CD4-positive, alpha-beta T cell treated with Interleukin-1 beta for 1 hour (primary cell): ENCODE results near the gene TFRC.
A peak's percentile ranks its signal among the peaks of the same experiment; 100 is the strongest.
"Not testable (repeated sequence)": the region's sequence is repeated elsewhere in the genome, so short reads cannot be mapped to it uniquely, and the experiment has no call there.

Experiments
- DNase-seq, 2 donors: peaks; one replicate each; pipeline ENCODE4 v3.0.0-alpha.2; 2020 to 2022

Gene TFRC

DNA sequence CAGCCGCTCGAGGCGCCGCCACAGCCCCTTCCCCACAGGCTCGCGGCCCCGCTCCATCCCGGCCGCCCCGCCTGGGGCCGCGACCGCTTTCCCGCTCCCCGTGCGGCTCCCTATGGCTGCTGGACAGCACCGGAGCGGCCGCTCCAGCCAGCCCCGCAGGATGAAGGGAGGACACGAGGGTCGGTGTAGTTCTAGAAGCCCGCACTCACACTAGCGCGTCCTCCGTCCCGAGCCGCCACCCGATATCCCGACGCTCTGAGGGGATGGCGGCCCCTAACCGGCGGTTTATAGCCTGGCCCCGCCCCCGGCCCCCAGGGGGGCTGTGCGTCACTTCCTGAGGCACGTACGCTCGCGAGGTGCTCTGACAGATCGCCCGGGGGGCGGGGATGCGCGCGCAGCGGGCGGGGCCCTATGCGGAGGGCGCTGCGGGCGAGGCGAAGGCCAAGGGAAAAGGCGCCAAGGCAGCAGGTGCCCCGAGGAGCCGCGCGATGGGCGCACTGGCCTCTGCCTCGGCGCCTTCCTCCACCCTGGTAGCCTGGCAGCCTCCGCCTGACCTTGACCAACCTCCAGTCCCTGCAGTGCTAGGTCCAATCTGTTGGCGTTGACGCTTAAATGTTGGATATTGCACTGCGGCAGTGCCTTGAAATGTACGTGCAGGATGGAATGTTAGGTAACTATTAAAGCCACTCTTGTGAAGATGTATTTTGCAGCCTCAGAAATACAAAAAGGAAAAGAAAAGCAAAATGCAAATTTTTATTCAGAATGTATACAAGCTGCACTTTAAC lies at the start of gene TFRC:
Gene TFRC, minus strand, starts transcription at position 257 of the 785 bp plus-strand sequence. CDS start 4,991 bp downstream, outside the sequence.
- peak; percentile 94 to 95 for DNase-seq

DNA sequence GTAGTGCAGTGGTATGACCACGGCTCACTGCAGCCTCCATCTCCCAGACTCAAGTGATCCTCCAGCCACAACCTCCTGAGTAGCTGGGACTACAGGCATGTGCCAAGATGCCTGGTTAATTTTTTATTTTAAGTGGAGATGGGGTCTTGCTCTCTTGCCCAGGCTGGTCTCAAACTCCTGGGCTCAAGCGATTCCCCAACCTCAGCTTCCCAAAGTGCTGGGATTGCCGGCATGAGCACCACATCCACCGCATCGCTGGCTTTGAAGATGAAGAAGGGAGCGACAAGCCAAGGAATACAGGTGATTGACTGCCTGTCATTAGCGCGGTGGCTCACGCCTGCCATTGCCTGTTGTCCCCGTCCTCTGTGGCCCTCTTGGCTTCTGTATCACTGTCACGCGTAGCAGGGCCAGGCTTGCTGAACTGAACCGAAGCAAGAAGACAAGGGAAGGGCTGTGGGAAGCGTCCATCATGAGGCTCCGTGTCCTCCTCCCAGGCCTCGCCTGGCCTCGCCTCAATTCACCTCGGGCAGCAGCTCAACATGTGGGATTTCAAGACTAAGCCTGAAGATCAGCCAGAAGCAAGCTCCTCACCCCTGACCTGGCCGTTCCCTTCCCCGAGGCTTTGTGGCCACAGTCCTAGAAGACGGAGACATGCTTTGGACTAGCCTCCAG lies 46.4 kb upstream of the TFRC start:
- DNase-seq = no peak

DNA sequence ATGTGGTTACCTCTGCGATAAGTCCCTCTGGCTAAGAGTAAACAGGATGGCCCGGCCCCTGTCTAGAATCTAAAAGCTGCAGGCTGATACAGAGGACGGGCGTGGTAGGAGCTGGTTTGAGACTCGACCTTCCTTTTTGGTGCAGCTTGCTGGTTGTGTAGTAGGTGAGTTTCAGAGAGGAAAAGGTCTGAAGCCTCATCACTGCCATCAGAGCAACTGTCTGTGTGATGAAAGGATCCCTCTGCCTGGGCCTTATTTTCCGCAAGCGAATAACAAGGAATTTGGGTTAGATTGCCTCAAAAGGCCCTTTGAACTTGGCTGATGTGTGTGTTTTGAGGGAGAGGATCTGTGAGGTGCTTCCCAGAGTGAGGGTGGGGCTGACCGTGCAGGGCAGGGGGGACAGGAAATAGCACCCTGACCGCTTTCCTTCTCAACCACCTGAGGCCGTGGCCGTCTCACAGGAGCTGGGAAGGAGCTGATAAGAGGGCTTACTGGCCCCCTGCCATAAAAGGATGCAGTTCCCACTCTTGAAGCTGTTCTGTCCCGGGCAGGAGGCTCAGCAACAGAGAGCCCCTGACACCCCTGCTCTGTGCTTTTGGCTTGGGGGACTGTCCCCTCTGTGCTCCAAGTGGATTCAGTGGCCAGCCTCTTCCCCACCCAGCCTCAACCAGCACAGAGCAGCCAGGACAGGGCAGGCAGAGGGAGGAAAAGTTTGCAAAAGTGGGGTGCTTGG lies 45.6 kb upstream of the TFRC start:
- peak; percentile 15 to 46 for DNase-seq

DNA sequence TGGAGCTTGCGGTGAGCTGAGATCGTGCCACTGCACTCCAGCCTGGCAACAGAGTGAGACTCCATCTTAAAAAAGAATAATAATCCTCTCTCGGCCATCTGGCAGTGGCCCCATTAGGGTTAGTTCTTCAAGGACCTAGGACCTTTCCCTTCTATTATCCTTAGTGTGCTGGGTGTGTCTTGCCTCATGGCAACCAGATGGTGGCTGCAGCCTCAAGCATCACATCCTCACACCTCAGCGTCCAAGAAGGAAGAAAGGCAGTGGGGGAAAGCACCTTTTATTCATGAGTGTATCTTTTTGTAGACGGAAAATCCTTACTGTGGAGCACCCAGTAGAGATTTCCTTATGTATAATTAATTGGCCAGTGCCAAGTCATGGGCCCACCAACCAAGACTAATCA lies 42.7 kb upstream of the TFRC start:
- DNase-seq = no peak

DNA sequence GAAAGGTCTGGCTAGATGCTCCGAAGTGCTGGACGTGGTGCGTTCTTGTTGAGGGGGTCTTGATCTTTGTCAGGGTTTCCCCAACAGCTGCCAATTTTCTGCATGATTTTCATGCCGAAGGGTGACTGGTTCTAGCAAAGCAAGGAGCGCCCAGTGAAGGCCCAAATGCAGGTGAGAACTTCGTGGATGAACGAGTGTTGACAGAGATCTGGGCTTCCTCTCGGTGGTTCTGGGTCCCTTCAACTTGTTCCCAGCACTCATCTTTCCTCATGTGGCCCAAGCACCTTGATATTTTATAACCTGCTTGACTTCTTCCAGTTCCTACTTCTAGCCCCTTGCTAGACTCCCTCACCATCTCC lies 40.8 kb upstream of the TFRC start:
- no peak for DNase-seq

DNA sequence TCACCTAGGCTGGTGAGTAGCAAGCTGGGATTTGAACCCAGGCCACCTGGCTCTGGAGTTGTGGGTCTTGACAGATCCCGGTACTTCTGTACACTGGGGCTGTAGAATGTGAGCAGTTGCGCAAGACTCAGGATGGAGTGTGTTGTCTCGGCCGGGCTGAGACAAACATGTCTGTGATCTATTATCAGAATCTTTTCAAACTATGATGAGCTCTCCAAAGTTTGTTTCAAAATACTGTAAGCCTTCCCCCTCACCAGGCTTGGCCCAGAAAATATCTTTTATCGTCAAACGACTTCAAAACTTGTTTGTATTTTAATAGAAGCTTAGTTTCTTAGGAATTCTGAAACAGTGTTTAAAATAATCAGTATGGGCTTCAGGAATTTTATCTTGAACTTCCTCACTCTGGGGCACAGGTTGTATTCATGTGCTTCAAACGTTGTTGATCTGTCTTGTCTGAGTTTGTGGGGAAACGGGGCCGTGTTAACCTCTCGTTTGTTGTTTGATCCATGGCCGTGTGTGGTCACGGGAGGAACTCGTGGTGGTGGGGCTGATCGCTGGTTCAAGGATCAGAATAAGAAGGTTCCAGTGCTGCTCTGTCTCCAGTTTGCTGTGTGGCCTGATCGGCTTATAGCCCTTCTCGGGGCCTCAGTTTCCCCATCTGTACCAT lies 40.3 kb upstream of the TFRC start:
- no peak for DNase-seq

DNA sequence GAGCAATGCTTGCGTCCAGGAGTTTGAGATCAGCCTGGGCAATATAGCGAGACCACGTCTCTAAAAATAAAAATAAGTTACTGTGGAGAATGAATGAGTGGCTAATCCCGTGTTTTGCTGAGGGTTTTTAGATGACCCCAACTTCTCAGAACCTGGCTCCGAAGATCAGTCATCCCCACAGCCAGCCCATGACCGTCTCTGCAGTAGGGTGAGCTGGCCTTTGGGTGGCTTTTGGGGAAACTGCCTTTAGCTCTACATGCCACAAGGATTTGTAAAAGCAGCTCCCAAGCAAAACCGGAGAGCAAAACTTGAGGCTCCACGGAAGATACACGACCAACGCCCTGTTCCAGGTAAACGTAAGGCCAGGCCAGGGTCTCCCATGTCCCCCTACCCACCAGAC lies 39.2 kb upstream of the TFRC start:
- no peak for DNase-seq

DNA sequence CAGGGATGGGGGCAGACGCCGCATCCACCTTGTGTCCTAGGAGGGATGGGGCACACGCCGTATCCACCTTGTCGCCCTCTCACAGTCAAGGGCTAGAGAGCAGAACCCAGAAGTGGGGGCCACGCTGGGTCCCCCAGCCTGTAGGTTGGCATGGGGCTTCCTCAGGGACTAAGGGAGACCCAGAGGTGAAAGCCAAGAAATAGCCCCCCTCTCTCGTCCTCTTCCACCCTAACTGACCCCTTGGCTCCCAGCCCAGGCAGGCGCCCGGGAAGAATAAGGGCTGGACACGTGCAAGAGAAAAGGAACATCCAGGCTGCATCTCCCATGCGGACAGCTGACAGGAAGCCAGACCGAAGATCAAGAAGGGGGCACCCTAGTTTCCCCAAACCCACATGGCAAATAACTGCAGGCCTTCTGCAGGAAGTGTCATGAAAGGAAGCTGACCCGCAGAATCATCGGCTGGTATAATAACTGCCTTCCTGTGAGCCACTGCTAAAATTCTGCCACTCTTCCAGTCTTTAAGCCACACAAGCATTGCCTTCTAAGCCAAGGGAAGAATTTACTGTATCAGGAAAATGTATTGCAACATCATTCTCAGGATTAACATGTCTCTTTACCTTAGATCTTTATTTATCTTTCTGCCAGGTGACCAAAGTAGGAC lies 38.5 kb upstream of the TFRC start:
- peak; percentile 7 to 15 for DNase-seq

DNA sequence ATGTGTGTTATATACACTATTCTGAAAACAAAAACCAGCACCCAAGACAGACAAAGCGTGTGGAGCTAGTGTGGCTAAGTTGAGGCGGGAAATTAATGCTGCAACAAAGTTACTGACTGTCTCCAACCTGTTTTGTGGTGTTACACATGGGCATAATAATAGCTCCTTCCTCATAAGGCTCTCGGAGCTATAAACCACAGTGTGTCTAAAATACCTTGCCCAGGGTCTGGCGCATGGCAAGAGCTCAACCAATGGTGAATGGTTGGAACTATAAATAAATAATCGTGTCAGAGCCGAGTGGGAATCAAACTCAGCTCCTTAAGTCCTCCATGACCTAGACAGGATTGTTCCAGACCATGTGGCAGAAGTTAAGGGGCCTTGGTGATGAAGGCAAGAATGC lies 35.9 kb upstream of the TFRC start:
- no peak for DNase-seq

DNA sequence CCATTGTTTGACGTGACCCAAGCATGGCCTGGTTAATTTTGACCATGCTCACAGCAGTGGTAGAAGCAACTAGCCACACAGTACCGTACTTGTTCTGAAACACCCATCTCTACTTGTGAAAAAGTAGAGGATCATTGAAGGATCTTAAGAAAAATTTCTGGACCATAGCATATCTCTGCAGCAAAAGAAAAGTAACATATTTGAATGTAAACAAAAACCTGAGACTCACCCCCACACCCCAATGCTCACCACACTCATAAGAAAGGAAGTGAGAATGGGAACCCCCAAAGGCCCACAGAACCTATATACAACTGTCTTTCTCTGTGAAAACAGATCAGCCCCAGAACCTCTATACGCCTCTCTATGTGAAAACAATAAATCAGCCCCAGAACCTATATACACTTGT lies 33.8 kb upstream of the TFRC start:
- peak in 1 of 2 donors; percentile 24 for DNase-seq

DNA sequence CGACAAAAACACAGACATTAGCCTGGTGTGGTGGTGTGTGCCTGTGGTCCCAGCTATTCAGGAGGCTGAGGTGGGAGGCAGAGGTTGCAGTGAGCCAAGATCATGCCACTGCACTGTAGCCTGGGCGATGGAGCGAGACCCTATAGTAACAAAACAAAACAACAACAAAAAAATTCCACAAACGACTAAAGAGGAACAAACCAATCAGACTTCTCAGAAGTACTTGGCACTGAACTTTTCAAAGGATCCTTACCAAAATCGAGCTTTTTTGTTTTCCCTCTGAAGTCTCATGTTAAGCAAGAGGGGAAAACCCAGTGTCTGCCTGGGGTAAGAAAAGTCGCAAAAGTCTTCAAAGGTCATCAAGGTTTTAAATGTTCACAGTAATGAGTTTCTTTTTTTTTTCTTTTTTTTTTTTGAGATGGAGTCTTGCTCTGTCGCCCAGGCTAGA lies 30.1 kb upstream of the TFRC start:
- peak; percentile 29 to 34 for DNase-seq

DNA sequence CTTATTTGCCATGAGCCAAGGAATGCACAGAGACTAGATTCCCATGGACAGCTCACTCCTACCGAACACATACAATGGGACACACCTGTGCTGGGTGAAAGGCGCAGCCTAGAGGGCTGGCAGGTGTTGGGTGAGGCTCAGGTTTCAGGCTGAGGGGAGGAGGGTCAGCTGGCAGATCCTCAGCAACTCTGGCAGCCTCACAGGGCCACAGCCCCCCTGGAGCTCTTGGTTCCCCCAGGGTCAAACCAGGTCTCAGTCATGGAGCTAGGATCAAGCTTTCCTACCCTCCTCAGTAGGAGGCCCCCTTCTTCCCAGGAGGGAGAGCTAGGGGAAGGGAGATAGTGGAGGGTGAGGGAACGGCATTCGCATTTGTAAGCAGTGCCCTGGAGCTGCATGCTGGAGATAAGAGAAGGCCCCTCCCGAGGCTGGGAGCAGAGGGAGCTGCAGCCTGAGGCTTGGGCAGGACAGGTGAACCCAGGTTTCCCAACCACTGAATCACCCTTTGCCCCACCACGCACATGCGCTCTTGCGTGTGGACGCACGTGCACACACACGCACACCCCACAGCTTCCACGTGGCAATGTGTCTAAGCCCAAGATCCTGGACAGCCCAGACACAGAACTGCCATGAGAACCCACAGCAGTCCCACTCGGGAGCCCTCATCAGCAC lies 26.3 kb upstream of the TFRC start:
- no peak for DNase-seq

DNA sequence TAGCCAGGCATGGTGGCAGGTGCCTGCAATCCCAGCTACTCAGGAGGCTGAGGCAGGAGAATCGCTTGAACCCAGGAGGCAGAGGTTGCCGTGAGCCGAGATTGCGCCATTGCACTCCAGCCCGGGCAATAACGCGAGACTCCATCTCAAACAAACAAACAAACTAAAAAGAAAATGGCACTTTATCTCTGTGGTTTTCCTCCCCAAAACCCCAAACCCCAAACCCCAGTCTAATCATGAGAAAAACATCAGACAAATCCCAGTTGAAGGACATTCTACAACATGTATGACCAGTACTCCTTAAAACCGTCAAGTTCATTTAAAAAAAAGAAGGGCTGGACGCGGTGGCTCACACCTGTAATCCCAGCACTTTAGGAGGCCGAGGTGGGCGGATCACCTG lies 22.8 kb upstream of the TFRC start:
- peak in 1 of 2 donors; percentile 21 for DNase-seq

DNA sequence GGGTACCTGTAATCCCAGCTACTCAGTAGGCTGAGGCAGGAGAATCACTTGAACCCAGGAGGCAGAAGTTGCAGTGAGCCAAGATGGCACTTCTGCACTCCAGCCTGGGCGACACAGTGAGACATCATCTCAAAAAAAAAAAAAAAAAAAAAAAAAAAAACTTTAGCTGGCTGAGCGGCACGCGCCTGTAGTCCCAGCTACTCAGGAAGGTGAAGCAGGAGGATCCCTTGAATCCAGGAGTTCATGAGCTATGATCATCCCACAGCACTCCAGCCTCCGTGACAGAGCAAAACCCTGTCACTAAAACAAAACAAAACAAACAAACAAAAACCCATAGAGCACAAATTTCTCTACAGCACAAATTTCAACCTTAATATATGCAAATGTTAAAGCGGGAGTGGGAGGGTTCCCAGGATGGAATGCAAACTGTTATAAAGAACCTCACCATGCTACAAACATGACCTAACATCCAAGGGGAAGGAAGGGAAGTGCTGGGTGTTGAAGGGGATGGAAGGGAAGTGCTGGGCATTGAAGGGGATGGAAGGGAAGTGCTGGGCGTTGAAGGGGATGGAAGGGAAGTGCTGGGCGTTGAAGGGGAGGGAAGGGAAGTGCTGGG lies 16.6 kb upstream of the TFRC start:
- not testable (repeated sequence) for DNase-seq

DNA sequence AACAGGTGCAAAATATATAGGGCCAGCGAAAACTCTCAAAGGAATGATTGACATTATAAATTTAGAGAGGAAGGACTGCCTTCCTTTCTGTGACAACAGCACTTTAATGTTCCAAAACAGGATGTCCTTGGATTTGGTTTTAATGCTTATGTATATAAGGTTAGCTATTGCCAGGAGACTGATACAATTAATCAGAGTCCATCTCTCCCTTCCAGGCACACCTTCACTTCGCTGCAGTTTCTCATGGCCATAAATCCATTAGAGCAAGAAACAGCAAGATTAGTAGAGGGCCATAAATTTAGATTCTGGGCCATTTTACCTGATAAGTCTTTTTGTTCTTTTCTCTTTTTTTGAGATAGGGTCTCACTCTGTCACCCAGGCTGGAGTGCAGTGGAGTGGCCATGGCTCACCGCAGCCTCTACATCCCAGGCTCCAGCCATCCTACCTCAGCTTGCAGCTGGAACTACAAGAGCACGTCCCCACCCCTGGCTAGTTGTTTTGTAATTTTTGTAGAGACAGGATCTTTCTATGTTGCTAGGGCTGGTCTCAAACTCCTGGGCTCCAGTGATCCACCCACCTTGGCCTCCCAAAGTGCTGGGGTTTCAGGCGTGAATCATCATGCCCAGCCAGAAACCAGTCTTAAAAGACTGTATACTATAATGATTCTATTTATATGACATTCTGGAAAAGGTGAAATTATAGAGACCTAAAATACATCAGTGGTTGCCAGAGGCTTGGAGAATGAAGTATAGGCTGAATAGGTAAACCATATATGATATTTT lies 15.7 kb upstream of the TFRC start:
- DNase-seq = no peak

DNA sequence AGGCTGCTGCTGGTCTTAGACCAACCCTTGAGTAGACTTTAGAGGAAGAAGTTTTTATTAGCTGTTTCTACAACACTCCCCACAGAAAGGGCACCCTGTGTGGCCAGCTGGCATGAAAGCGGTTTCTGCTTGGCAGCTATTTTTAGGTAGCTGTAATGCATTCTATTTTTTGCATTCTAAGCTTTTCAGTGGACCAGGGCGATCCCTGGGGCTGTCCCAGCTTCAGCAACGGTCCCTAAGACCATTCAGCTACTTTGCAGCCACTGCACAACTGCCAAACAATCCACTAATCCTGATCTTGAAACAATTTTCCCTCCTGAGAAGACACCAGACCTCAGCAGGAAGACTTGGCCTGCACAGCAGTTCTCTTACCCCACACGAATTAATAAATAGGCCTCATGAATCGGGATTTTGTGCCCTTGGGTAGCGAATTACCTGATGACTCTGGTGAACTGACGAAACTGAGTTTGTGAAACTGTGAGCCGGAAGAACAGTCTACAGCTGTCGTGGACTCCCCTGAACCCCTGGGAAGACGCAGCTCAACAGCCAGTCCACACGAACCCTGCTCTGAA lies 14.6 kb upstream of the TFRC start:
- peak in 1 of 2 donors; percentile 31 for DNase-seq

DNA sequence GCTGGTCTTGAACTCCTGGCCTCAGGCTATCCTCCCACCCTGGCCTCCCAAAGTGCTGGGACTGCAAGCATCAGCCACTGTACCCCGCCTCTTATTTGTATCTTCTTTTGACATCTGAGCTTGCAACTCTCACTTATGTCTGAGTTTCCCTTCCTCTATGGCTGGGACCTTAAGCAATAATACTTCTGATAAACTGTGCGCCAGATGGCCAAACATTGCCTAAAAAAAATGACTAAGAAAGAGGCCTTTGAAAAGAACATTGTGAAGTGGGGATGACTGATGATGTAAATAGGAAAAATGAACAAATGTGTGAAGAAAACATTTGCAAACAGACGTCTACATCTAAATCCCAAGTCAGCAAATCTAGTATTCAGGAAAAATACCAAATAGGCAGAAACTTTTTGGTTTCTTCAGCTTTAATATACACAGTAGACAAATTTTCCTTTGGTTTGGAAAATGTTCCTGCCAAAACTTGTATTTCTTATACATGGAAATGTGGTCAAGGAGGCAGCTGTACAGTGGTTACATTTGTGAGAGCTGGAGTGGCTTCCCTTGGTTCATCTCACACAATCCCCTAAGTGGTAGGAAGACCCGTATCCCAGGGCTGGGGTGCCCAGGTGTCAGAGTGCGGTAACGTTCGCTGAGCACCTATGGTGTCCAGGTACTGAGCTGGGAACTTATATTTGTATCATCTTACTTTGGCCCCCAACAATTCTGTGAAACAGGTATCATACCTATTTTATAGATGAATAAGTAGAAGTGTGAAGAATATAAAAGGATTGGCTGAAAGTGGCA lies 11.6 kb upstream of the TFRC start:
- no peak for DNase-seq

DNA sequence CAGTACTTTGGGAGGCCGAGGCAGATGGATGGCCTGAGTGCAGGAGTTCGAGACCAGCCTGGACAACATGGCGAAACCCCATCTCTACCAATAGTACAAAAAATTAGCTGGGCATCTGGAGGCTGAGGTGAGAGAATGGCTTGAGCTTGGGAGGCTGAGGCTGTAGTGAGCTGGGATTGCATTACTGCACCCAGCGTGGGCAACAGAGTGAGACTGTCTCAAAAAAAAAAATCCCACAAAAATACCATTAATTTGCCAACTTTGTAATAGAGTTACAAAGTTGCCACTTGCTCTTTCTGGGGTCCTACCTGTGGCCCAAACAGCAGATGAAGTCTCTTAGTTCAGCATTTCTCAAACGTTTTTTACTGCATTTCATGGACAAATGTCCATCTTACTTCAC lies 6.0 kb upstream of the TFRC start:
- no peak for DNase-seq

DNA sequence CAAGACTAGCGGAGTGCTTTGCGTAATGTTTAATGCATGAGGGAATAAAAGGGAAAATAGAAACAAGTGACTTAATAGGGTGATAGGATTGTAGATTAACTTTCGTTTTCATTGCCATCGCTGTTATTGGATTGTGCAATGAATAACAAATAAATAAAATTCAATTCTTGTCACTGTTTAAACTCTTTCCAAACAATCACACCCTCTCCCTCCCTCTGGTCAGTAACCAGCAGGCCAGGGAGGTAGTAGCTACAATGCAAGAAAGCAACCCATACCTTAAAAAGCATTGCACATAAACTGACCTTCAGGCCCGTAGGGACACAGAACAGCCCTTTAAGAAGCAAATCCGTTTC lies 705 bp upstream of the TFRC start:
- DNase-seq = no peak
